GM12891 (cell line): Measurements from ENCODE around the gene ATP1B4.

Source experiments
- PAX5 ChIP-seq: IDR thresholded peaks from 2 replicates; pipeline ENCODE4 v1.6.1; 2011; ENCODE audit warnings: low read length, moderate library complexity, mild to moderate bottlenecking; ENCODE audit not compliant: insufficient read depth, severe bottlenecking
- POLR2A ChIP-seq: IDR thresholded peaks from 2 replicates; pipeline ENCODE4 v1.6.1; 2011; ENCODE audit warnings: low read depth, low read length, control low read depth
- POLR2AphosphoS5 ChIP-seq: IDR thresholded peaks from 2 replicates; pipeline ENCODE4 v1.6.1; 2011; ENCODE audit warnings: low read depth, low read length, control low read depth
- SPI1 ChIP-seq: IDR thresholded peaks from 2 replicates; pipeline ENCODE4 v1.6.1; 2011; ENCODE audit warnings: low read depth, low read length, control low read depth

GRCh38 chrX:120406638-120407037 is 44.7 kb downstream of the ATP1B4 start:
- TF ChIP-seq POLR2A (no peak), POLR2AphosphoS5 (no peak), PAX5 (no peak), SPI1 (no peak)
